ENCODE data around the gene LYVE1.

DNA sequence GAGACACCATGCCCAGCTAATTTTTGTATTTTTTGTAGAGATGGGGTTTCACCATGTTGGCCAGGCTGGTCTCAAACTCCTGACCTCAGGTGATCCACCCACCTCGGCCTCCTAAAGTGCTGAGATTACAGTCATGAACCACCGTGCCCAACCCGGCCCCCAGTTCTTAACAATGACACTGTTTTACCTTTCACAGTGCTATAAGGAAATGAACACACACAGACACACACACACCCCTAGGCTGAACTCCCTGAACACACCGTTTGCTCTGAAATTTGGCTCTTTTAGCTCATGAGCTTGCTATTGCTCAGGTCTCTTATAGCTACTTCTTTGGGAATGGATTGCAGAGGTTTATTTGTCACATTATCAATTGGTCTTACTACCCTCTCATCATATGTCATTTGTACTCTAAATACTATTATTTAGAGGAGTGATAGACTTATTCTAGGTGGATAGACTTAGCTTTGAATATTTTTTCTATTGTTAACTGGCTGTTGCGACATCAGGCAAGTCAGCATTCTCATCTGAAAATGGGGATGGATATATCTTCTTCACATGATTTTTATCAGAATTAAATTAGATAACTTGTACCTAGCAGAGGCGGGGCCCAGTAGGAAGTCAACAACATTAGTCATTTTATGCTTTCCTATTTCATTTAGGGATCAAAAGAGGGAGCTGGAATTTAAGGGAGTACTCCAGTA lies 2.1 kb downstream of the LYVE1 start:
- TF ChIP-seq, protein P1, sequence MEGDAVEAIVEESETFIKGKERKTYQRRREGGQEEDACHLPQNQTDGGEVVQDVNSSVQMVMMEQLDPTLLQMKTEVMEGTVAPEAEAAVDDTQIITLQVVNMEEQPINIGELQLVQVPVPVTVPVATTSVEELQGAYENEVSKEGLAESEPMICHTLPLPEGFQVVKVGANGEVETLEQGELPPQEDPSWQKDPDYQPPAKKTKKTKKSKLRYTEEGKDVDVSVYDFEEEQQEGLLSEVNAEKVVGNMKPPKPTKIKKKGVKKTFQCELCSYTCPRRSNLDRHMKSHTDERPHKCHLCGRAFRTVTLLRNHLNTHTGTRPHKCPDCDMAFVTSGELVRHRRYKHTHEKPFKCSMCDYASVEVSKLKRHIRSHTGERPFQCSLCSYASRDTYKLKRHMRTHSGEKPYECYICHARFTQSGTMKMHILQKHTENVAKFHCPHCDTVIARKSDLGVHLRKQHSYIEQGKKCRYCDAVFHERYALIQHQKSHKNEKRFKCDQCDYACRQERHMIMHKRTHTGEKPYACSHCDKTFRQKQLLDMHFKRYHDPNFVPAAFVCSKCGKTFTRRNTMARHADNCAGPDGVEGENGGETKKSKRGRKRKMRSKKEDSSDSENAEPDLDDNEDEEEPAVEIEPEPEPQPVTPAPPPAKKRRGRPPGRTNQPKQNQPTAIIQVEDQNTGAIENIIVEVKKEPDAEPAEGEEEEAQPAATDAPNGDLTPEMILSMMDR (IDR thresholded peaks at IDR 0.05) = no peak
- no peak for TF ChIP-seq POLR2A (IDR thresholded peaks at IDR 0.05)
